ENCODE data around the gene GTF2F2.

Gene GTF2F2

GRCh38 chr13:45299194-45299593 lies 178.9 kb downstream of the GTF2F2 start:
- DNase-seq (ENCODE audit: low read depth, low spot score): no peak

GRCh38 chr13:45300190-45300985 lies 180.1 kb downstream of the GTF2F2 start:
- no peak for DNase-seq (ENCODE audit: low read depth, low spot score)

GRCh38 chr13:45301263-45301662 lies 181.0 kb downstream of the GTF2F2 start:
- DNase-seq (ENCODE audit: low read depth, low spot score): no peak

DNA sequence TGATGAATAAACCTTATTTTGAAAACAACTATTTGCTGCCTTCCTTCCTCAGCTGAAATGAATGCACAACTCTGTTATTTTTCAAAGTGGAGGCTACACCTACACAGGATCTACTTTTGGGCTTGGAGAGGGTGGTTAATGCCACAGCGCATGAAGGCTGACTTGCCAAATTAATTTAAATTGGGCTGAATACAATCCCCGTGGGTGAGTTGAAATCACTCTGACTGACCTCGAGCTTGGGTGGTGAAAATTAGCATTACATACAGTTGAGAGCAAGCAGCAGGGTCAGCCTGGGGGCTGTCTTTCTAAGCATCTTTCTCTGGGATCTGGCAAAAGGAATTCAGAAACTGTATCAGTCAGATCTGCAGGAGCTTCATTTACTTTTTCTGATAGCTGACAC lies 182.2 kb downstream of the GTF2F2 start:
- DNase-seq (ENCODE audit: low read depth, low spot score): no peak

DNA sequence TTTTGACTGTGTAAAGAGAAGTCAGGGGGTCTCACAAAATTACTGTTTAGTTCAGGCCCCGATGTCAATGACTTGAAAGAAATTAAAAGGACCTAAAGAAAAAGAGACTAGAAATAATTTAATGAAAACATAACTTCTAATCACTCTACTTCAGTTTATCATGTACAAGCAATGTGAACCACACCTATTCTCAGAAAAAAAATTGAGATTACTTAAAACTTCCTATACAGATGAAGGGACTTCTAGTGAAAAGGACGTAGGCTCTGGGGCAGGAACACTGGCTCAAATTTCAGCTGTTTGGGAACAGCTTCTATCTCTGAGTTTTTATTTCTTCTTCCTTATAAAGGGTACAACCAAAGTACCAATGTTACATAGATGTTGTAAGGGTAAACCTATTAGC lies 182.7 kb downstream of the GTF2F2 start:
- DNase-seq (ENCODE audit: low read depth, low spot score): no peak

- DNase-seq (ENCODE audit: low read depth, low spot score): no peak
Measured at GRCh38 chr13:45303866-45304265, 183.6 kb downstream of the GTF2F2 start.

DNA sequence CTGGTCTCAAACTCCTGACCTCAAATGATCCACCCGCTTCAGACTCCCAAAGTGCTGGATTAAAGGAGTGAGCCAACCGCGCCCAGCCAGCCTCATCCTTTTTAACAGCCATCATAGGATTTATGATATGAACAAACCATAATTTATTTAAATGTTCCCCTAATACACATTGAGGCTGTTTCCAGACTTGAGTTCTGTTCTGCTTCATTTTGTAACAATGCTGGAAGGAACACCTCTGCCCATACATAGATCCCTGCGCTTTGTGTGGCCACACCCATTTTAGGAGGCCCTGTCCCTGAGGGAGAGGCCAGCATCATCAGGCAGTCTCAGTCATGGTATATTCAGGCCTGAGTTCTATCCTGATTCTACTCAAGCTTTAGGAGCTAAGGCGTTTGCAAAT lies 184.8 kb downstream of the GTF2F2 start:
- DNase-seq (ENCODE audit: low read depth, low spot score): no peak

DNA sequence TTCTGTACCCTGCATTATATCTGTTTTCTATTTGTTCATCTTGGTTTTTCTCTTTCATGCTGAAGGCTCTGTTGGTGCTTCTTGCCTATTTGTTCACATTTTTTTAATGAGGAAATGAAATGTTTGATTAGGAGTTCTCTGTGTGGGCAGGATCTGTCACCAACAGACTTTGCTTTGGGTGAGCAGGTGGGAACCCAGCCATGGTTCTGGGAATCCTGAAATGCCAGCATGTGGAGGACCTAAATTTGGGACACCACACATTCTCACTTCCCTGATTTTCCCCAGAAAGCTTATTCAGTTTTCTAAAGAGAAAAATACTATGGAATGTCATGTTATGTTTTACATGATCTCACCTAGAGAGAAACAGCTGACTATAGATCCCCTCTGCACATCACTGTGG lies 186.7 kb downstream of the GTF2F2 start:
- DNase-seq (ENCODE audit: low read depth, low spot score): no peak

DNA sequence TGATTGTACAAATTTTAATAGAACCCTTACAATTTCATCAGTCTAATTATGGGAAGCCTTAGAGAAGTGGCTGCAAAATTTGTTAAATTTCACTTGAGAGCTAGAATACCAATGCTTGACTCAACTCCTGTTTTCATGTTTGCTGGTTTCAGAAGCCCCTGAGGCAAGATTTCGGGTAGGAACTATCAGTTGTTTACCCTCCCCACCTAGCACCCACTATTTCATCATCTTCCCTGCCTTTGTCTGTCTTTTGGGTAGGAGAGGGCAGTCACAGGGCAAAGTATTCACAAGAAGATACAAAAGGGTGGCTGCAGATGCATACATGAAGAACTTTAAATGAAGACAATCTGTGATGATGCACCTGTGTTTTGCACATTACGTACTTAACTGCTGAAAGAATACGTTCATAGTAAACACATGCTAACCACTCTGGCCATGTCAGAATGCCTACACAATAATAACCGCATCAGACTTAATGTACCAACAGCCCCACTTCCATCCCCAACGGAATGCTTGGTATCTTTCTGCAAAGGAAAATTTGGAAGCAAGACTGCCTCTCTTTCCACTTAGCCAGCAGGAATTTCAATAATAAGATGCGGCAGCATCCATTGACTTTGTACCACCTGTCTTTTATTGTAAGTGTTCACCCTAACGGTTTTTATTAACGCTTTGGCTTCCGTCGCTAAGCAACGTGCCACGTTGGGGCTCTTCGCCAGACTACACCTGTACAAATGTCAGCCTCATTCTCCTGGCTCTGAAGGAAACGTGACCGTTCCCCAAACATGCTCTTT lies 190.2 kb downstream of the GTF2F2 start:
- no peak for DNase-seq (ENCODE audit: low read depth, low spot score)

GRCh38 chr13:45314822-45315221 lies 194.5 kb downstream of the GTF2F2 start:
- no peak for DNase-seq (ENCODE audit: low read depth, low spot score)

- DNase-seq (ENCODE audit: low read depth, low spot score): no peak
Measured at GRCh38 chr13:45315520-45316167, 195.3 kb downstream of the GTF2F2 start.

DNA sequence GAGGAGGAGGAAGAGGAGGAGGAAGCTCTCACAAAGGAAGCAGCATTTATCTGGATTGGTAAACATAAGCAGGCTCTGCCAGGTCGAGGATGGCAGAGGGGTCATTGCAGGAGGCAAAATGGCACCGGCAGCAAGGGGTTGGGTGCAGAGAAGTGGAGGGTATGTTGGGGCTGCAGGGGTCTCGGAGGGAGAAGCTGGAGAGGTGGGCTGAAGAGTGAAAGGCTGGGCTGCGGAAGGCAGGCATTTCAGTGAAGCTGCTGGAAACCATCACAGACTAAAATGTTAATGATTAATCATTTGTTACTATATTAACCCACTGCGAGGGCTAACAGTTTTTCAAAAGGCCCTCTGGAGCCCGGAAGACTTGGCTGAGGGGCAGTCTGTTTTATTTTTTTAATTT lies 196.0 kb downstream of the GTF2F2 start:
- DNase-seq (ENCODE audit: low read depth, low spot score): no peak

- DNase-seq (ENCODE audit: low read depth, low spot score): no peak
Measured at GRCh38 chr13:45316996-45317395, 196.7 kb downstream of the GTF2F2 start.

- DNase-seq (ENCODE audit: low read depth, low spot score): no peak
Measured at GRCh38 chr13:45320876-45321629, 200.7 kb downstream of the GTF2F2 start.

GRCh38 chr13:45325806-45326205 lies 205.5 kb downstream of the GTF2F2 start:
- DNase-seq (ENCODE audit: low read depth, low spot score): no peak

DNA sequence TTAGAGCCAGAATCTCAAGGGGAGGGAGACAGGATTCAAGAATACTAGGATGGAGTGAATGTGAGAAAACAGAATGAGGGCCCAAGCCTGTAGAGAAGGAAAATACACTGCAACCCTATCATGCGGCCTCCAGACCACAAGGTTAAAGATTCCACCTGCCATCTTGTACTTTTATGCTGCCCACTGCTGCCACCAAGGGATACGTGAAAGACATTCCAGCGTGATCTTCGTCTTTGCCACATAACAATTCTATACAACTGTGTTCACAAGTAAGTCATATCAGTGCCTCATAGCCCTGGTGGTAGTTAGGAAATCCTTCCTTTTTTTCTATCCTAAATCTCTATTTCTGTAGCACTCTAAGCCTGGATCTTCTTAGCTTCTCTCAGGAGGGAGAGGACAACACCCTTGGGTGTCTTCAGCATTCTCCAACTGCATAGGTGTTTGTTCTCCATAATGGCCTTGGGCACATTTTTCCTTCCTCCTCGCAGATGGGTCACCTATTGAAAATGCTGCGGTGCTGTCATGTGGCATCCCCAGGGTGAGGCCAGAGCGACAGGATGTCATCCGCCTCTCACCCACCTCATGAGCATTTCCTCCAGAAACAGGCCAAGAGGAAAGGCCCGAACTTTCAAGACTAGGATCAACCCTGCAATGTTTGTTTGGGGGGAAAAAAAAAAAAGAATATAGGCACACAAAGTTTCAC lies 207.1 kb downstream of the GTF2F2 start:
- no peak for DNase-seq (ENCODE audit: low read depth, low spot score)

- DNase-seq (ENCODE audit: low read depth, low spot score): no peak
Measured at GRCh38 chr13:45328661-45329111, 208.4 kb downstream of the GTF2F2 start.

DNA sequence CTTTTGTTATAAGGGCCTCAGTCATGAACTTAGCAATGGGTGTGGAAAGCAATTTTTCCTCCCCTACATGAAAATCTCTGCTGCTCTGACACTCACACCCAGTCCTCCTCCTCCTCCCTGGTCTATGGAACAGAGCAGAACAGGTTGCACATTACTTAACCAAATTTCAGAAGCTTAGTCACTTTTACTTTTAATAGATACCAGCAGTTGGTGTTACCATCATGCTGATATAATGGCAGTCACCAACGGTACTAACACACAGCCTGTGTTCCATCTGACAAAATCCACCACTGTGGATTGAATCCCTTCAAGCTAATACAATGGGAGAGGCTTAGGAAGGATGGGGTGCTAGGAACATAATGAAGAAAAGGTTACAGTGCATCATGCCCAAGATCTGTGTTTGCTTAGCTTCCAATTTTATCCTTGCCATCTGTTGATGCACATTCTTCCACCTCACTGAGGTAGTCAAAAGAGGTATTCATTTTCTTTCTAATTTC lies 210.9 kb downstream of the GTF2F2 start:
- no peak for DNase-seq (ENCODE audit: low read depth, low spot score)

GRCh38 chr13:45331692-45332035 lies 211.4 kb downstream of the GTF2F2 start:
- DNase-seq (ENCODE audit: low read depth, low spot score): no peak

DNA sequence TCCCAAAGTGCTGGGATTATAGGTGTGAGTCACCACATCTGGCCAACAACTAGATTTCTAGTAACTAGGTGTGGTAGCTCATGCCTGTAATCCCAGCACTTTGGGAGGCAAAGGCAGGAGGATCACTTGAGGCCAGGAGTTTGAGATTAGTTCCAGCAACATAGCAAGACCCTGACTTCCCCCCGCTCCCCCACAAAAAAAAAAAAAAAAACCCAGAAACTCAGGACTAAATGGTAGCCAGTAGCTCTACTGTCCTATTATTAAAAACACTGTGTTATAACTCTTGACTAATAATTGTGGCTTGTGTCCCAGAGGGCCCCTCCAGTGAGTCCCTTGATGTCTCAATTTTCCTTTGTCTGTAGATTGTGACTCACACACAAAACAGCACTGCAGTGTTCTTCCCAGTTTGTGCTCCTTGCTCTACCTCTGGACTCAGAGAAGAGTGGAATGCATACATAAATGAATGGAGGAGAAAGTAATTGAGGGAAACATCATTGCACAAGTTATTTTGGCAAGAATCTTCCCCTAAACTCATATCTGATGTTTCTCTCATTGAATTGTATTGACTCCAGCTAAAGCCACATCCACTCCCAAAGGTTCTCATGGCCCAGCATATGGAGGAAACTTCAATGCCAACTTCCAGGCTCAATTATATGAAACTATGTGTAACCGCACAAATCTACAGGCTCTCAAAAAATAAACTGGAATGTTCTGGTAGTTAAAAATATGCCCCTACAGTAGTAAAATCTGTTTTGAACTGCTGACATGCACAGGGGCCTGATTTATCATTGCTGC lies 211.9 kb downstream of the GTF2F2 start:
- DNase-seq (ENCODE audit: low read depth, low spot score): no peak
